GM18507 (cell line): ENCODE data around the gene PRRC2B.
"Not testable (repeated sequence)": the region's sequence is repeated elsewhere in the genome, so short reads cannot be mapped to it uniquely, and the experiment has no call there.

Source experiments
- DNase-seq: peaks from one replicate; pipeline ENCODE4 v3.0.0; 2011; ENCODE audit warnings: low read depth; ENCODE audit not compliant: insufficient read length; ENCODE audit errors: extremely low spot score
- FAIRE-seq: peaks from 2 replicates; lab custom pipeline; 2011; peaks lifted over from hg19 to GRCh38; lab: Jason Lieb, UNC

The PRRC2B gene

DNA sequence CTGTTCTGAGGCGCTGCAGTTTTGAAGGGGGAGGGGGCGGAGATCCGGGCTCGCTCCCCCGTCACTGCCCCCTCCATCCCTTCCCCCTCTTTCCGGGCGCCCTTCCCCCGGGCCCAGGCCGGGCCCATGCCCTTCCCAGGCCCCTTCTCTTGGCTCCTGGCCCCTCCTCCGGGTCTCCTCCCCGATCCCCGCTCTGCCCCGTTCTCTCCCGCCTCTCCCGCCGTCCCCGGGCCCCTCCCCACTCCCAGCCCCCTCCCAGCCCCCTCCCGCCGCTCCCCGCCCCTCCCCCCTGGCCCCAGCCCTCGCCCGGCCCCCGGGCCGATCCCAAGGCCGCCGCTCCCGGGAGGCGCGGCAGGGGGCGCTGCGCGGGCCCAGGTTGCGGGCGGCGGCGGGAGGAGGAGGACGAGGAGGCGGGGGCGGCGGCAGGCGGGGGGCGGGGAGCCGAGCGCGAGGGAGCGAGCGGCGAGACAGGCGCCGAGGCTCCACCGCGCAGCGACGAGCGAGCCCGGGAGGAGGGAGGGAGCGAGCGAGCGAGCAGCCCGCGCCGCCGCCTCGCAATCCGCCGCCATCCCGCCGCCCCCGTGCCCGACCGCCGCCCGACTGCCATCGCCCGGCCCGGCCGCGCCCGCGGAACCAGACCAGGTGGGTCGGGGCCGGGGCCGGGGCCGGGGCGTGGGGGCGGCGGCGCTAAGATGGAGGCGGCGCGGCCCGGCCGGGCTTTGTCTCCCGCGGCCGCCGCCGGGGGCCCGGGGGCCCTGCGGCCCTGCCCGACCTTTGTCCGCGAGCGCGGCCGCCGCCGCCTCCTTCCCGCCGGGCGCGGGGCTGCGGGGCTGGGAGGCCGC, at the start of gene PRRC2B:
Gene PRRC2B (plus strand): TSS at position 465 of the 842 bp plus-strand sequence. CDS start 36,059 bp downstream, outside the sequence.
- no peak for FAIRE-seq
- peak; percentile 94 for DNase-seq

DNA sequence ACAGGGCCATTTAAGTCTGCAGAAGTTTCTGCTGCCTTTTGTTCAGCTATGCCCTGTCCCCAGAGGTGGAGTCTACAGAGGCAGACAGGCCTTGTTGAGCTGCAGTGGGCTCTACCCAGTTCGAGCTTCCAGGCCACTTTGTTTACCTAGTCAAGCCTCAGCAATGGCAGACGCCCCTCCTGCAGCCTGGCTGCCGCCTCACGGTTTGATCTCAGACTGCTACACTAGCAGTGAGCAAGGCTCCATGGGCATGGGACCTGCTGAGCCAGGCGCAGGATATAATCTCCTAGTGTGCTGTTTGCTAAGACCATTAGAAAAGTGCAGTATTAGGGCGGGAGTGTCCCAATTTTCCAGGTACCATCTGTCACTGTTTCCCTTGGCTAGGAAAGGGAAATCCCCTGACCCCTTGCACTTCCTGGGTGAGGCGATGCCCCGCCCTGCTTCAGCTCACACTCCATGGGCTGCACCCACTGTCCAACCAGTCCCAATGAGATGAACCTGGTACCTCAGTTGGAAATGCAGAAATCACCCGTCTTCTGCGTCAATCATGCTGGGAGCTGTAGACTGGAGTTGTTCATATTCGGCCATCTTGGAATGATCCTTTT, 48.9 kb upstream of the PRRC2B start:
- DNase-seq, FAIRE-seq: not testable (repeated sequence)

DNA sequence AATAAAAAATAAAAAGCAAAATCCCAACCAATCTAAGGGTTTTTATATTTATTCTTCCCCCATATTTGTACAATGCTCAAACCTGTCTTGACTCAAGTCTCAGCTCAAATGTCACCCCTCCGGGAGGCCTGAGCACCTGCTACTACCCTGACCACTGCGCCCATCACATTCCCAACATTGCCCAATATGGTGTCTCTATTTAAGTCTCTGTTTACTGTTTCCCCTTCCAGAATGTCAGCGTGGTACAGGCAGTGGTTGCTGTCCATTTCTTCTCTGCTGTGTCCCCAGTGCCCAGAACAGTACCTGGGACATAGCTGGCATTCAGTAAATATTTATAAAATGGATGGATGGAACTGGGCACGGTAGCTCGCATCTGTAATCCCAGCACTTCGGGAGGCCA, 47.3 kb upstream of the PRRC2B start:
- FAIRE-seq: no peak
- DNase-seq: no peak

DNA sequence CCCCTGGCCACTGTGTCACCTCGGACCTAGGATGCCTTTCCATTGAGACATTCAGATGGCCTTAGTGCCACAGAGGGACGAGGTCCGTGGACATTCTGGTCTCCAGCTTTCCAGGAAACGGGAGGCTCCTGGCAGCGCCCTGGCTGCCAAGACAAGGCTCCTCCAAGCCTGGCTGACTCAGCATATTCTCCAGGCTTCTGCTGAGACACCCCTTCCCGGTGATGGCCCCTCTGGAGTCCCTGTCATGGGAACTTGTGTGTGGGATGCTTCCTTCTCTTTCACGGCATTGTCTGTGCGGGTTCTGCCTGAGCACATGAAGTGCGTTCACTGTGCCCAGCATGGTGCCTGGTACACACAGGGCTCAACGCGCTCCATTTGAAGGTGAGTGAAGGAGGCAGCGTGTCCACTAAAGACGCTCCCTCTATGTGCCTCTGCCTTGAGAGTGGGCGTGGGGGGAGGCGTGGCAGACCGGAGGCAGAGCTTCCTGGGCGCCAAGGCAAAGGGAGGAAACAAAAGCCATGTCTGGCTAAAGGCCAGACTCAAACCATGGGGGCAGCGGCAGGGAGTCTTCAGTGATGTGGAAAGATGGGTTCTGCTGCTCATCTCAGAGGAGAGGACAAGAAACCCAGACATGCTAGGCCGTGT, 46.4 kb upstream of the PRRC2B start:
- FAIRE-seq (no peak), DNase-seq (no peak)

DNA sequence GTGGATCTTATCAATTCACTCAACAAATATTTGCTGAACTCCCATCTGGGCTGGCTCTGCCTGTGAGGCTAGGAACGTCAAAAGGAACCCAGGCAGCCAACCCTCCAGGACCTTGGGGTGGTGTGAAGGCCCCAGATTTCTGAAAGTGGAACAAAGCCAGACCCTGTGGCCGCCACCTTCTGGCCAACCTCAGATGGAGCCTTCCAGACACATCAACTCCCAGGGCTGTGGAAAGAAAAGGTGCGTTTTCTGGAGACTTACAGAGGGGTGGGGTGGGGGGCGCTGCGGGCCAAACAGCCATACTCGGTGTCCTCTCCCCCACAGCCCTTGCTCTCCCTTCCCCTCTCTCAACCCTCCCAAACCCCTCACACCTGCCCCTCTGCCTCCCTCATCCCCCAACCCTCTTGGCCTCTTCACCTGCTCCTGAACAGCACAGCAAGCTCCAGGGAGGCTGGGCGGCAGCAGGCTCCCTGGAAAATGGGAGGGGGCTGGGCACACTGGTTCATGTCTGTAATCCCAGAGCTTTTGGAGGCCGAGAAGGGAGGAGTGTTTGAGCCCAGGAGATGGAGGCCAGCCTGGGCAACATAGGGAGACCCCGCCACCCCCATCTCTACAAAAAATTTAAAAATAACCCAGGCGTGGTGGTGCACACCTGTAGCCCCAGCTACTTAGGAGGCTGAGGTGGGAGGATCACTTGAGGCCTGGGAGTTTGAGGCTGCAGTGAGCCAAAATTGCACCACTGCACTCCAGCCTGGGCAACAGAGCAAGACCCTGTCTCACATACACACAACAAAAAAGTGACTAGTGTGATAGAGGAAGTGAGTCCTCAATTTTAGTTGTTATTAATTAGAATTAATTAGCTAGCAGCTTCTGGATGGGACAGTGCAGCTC, 45.0 kb upstream of the PRRC2B start:
- FAIRE-seq (no peak), DNase-seq (no peak)

DNA sequence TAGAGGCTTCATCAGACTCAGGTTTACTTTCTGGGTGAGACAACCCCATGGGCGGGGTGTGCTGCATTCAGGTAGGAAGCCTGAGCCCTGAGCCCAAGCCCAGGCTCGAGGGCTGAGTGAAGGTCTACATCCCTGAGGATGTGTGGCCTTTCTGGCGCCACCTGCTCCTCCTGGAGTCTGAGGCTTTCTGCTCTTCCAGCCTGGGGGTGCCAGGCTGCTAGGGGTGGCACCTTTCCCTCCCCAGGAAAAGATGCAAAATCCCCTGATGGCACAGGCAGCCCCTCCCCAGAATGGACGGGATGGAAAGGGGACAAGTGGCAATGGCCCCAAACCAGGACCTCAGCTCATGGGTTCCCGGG, 44.4 kb upstream of the PRRC2B start:
- no peak for DNase-seq

DNA sequence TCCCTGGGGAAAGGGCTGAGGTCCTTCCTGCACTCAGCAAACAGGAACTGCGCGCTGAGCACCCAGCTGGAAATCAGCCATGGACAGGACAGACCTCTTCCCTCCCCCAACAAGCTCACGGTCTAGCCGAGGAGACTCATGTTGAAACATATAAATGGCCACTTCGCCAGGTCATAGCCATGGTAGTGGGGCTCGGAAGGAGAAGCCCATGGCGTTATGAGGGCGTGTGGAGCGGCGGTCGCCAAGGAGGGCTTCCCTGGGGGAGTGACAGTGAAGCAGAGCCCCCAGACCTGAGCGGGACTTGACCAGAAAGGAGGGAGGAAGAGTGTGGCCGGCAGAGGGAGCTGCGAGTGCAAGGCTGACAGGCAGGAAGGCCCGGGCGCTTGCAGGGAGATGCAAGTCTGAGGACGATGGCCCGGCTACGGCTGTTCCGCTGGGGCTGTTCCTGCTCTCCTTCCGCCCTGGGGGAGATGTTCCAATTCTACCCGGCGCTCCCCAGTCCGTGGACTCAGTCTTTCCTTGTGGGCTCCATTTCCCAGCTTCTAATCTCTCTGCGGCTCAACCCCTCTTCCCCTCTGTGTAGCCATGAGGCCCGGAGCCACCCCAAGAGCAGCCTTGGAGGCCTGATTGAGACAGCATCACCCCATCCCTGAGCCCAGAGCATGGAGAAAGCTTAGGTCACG, 43.9 kb upstream of the PRRC2B start:
- DNase-seq (peak; percentile 82), FAIRE-seq (peak; percentile 81)

More for the DNA sequence above, 44.4 kb upstream of the PRRC2B start:
- FAIRE-seq: no peak

DNA sequence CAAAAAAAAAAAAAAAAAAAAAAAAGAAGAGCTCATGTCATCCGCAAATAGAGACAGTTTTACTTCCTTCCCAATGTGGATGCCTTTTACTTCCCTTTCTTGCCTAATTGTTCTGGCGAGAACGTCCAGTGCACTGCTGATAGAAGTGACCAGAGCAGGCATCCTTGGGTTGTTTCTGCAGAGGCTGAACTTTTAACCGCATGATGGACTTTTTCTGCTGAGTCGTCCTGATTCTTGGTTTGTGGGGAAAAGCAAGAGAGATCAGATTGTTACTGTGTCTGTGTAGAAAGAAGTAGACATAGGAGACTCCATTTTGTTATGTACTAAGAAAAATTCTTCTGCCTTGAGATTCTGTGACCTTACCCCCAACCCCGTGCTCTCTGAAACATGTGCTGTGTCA, 37.4 kb upstream of the PRRC2B start:
- FAIRE-seq, DNase-seq: not testable (repeated sequence)

DNA sequence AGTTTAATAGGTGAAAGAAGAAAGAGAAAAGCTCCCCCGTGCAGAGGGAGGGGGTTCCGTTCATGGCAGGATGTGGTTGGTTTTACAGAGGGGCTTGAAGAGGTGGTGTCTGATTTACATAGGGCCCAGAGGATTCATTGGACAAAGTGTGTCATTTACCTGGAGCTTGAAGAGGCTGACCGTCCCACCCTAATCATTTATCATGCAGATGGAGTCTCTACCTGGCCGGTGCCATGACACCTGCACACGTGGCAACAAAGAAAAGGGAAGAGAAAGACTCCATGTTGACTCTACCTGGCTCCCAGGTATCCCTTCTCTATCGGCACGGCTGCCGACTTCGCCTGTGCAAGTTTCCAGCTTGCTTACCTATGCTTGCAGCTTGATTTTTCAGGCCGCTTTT, 35.3 kb upstream of the PRRC2B start:
- DNase-seq (no peak), FAIRE-seq (no peak)

DNA sequence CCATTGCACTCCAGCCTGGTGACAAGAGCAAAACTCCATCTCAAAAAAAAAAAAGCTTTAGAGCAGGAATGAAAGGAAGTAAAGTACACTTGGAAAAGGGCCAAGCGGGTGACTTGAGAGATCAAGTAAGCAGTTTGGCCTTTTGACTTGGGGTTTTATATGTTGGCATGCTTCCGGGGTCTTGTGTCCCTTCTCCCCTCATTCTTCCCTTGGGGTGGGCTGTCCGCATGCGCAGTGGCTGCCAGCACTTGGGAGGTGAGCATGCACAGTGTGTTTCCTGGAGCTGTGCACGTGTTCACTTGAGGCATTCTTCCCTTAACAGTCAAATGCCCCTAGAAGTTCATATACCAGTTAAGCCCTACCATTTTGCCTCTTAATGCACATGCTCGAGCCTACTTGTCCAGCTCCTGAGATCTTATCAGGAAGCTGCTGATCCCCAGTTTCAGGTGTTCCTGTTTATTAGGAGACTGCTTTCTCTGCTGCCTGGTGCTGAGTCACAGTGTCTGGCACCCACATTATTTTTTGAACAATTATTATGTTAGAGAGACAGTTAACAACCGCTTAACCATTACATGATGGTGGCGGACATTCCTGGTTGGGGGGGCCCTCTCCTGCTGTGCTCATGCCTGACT, 32.6 kb upstream of the PRRC2B start:
- no peak for DNase-seq
- FAIRE-seq: no peak

DNA sequence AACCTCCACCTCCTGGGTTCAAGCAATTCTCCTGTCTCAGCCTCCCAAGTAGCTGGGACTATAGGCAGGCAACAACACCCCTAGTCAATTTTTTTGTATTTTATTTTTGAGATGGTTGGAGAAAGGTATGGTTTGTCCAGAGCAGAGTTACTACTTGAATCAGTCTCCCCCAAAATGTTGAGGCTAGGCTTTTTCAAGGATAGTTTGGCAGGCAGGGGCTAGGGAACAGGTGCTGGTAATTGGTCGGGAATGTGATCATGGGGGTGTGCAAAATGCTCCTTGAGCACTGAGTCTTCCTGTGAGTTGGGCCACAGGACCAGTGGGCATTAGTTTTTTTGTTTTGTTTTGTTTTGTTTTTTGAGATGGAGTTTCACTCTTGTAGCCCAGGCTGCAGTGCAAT, 28.3 kb upstream of the PRRC2B start:
- no peak for FAIRE-seq

DNA sequence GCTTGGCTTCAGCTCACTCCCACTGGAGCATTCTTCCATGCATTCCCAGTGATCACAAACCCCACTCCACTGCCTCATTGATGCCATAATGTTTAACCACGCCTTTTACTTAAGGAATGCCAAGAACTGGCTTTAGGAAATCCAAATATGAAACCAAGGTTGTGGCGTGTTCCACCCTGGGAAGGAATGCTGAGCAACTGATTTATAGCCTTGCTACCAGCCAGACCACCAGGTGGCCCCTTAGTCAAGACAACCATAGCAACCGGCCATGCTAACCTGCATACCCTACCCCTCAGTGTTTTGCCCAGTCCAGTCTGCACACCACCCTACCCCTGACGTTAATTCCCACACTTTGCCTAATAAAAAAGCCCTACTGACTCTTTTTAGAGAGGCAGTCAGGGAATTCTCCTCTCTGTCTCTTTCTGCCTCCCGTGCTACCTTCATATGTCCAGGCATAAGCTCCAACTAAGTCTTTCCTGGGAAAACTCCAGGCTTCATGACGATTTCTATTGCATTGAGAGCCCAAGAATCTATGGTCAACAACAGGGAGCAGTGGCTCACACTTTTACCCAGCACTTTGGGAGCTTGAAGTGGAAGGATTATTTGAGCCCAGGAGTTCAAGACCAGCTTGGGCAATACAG, 27.0 kb upstream of the PRRC2B start:
- no peak for DNase-seq
- FAIRE-seq: no peak

More for the DNA sequence above, 28.3 kb upstream of the PRRC2B start:
- no peak for DNase-seq

DNA sequence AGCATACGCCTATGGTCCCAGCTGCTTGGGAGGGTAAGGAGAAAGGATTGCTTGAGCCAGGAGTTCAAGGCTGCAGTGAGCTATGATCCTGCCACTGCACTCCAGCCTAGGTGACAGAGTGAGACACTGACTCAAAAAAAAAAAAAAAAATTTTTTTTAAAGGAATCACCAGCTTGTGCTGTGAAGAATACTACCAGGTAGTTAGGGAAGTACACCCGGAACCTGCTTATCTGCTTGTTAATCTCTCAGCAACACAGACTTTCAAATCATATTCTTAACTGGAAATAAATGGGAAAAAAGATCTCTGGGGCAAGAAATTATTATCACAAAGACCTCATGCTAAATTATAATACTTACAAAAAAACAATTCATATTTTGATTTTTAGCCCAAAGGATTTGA, 26.4 kb upstream of the PRRC2B start:
- FAIRE-seq: no peak

DNA sequence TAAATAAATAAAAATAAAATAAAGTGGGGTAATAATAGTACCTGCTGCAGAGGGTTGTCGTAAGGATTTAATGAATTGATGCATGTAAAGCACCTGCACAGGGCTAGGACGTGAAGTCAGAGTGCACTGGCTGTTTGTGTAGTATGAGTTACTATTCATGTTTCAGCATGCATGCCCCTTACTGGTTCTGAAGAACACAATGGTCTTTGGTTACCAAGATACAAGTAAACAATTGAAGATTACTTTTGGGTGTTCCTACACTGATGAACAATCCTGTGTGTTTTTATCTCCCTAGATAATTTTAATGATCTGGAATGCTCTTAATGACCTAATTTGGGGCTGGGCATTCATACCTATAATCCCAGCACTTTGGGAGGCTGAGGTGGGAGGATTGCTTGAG, 23.2 kb upstream of the PRRC2B start:
- FAIRE-seq (no peak), DNase-seq (no peak)

More for the DNA sequence above, 26.4 kb upstream of the PRRC2B start:
- DNase-seq: no peak

DNA sequence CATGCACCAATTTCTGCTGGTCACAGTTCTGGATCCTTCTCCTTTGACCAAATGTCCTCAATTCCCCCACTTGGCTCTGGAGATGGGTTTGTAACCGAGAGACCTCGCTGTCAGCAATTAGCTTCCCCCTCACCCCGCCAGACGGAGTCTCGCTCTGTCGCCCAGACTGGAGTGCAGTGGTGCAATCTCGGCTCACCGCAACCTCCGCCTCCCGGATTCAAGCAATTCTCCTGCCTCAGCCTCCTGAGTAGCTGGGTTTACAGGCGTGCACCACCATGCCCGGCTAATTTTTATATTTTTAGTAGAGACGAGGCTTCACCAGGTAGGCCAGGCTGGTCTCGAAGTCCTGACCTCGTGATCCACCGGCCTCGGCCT, 21.3 kb upstream of the PRRC2B start:
- DNase-seq, FAIRE-seq: not testable (repeated sequence)

DNA sequence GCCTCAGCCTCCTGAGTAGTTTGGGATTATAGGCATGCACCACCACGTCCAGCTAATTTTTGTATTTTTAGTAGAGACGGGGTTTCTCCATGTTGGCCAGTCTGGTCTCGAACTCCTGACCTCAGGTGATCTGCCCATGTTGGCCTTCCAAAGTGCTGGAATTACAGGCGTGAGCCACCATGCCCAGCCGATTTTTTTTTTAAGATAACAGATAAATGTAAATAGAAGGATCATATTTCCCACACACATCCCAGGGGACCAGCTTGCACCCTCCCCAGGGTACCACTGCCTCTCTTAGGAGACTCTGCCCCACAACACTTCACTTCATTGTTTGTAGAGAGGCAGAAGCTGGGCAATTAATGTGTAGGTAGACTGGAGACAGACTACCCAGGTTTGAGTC, 19.2 kb upstream of the PRRC2B start:
- DNase-seq: not testable (repeated sequence)

DNA sequence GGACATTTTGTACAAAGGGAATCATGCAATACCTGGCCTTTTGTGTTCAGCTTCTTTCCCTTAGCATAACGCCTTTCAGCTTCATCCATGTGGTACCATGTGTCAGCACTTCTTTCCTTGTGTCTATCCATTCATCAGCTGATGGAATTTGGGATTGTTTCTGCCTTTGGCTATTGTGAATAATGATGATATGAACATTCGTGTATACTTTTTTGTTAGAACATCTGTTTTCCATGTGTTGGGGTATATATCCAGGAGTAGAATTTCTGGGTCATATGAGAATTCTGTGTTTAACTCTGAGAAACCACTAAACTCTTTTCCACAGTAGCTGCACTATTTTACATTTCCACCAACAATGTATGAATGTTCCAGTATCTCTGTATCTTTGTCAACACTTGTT, 14.8 kb upstream of the PRRC2B start:
- no peak for FAIRE-seq
- DNase-seq: no peak

More for the DNA sequence above, 19.2 kb upstream of the PRRC2B start:
- not testable (repeated sequence) for FAIRE-seq
